Measurements from ENCODE around the gene PIM3.

GRCh38 chr22:49921508-49922278, 38.9 kb upstream of the PIM3 start:
- TF ChIP-seq, protein P1, sequence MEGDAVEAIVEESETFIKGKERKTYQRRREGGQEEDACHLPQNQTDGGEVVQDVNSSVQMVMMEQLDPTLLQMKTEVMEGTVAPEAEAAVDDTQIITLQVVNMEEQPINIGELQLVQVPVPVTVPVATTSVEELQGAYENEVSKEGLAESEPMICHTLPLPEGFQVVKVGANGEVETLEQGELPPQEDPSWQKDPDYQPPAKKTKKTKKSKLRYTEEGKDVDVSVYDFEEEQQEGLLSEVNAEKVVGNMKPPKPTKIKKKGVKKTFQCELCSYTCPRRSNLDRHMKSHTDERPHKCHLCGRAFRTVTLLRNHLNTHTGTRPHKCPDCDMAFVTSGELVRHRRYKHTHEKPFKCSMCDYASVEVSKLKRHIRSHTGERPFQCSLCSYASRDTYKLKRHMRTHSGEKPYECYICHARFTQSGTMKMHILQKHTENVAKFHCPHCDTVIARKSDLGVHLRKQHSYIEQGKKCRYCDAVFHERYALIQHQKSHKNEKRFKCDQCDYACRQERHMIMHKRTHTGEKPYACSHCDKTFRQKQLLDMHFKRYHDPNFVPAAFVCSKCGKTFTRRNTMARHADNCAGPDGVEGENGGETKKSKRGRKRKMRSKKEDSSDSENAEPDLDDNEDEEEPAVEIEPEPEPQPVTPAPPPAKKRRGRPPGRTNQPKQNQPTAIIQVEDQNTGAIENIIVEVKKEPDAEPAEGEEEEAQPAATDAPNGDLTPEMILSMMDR (IDR thresholded peaks at IDR 0.05; ENCODE audit: low read depth, low read length): no peak
- no peak for TF ChIP-seq POLR2A (IDR thresholded peaks at IDR 0.05; ENCODE audit: extremely low read depth, insufficient read length)
- no peak for TF ChIP-seq MAX (IDR thresholded peaks at IDR 0.05; ENCODE audit: low read depth, low read length)

All from NB4 (cell line).